ENCODE measurements around the gene PTGES2.
A peak's percentile ranks its signal among the peaks of the same experiment; 100 is the strongest.

Gene PTGES2

GRCh38 chr9:128127568-128127989, at the start of gene PTGES2:
Gene PTGES2, minus strand, starts transcription at chr9:128127729. Its CDS starts 12 bp downstream, at chr9:128127717.
- peak in 1 of 2 experiments; percentile 16 for DNase-seq

GRCh38 chr9:128175726-128176125, 48.2 kb upstream of the PTGES2 start:
- DNase-seq, result no peak

GRCh38 chr9:128175102-128175563, 47.6 kb upstream of the PTGES2 start:
- DNase-seq, result no peak

GRCh38 chr9:128174062-128174461, 46.5 kb upstream of the PTGES2 start:
- no peak for DNase-seq

- no peak for DNase-seq
These were observed 42.4 kb upstream of the PTGES2 start for GRCh38 chr9:128169925-128170324.

- no peak for DNase-seq
These were observed 42.0 kb upstream of the PTGES2 start for GRCh38 chr9:128169492-128169891.

GRCh38 chr9:128168731-128169308, 41.3 kb upstream of the PTGES2 start:
- peak in 1 of 2 experiments; percentile 18 for DNase-seq

- no peak for DNase-seq
These were observed 39.7 kb upstream of the PTGES2 start for GRCh38 chr9:128167209-128167608.

GRCh38 chr9:128166169-128166568, 38.6 kb upstream of the PTGES2 start:
- no peak for DNase-seq

GRCh38 chr9:128164307-128164885, 36.9 kb upstream of the PTGES2 start:
- no peak for DNase-seq

GRCh38 chr9:128163523-128164306, 36.2 kb upstream of the PTGES2 start:
- DNase-seq, result no peak

- DNase-seq, result no peak
These were observed 35.5 kb upstream of the PTGES2 start for GRCh38 chr9:128163027-128163515.

GRCh38 chr9:128162215-128163026, 34.9 kb upstream of the PTGES2 start:
- DNase-seq, result no peak

GRCh38 chr9:128161215-128161902, 33.8 kb upstream of the PTGES2 start:
- no peak for DNase-seq

- DNase-seq, result no peak
These were observed 33.1 kb upstream of the PTGES2 start for GRCh38 chr9:128160603-128160987.

GRCh38 chr9:128159784-128160602, 32.5 kb upstream of the PTGES2 start, which contains the start of gene BBLN:
Gene BBLN, plus strand, starts transcription at chr9:128160265. Its CDS starts 143 bp downstream, at chr9:128160408.
- peak; percentile 69 to 70 for DNase-seq

- no peak for DNase-seq
These were observed 31.9 kb upstream of the PTGES2 start for GRCh38 chr9:128159522-128159783.

- no peak for DNase-seq
These were observed 28.4 kb upstream of the PTGES2 start for GRCh38 chr9:128155736-128156500.

- no peak for DNase-seq
These were observed 26.6 kb upstream of the PTGES2 start for GRCh38 chr9:128153947-128154695.

Data from cerebellar nuclear complex (tissue), 1 donor.